Smooth muscle cell (in vitro differentiated cells): ENCODE data around the gene ABI3. TPM values are rescaled to one million over a fixed set of nuclear protein-coding genes. Genes with fewer than 3 reads are reported as not detected.

Experiments
- DNase-seq: peaks from one replicate; lab custom pipeline; 2025; ENCODE audit not compliant: unreplicated experiment; lab: John Stamatoyannopoulos, UW
- H2AFZ ChIP-seq: fragments of 200-600 bp; sonication (generic); 2 replicates; pipeline ENCODE4 v1.6.0; 2016; ENCODE audit warnings: antibody characterized with exemption, low read depth, mild to moderate bottlenecking
- H3F3A ChIP-seq: fragments of 200-600 bp; sonication (generic); 2 replicates; pipeline ENCODE4 v1.6.0; 2017; ENCODE audit warnings: antibody characterized with exemption, low read depth
- H3K27ac ChIP-seq: fragments of 200-600 bp; sonication (generic); 2 replicates; pipeline ENCODE4 v1.5.1; 2016; ENCODE audit warnings: low read depth, mild to moderate bottlenecking
- H3K27me3 ChIP-seq: fragments of 200-600 bp; sonication (generic); 2 replicates; pipeline ENCODE4 v1.6.1; 2016; ENCODE audit warnings: low read depth, mild to moderate bottlenecking
- H3K36me3 ChIP-seq: fragments of 200-600 bp; sonication (generic); 2 replicates; pipeline ENCODE4 v1.5.1; 2016; ENCODE audit warnings: low read depth
- H3K4me1 ChIP-seq: fragments of 200-600 bp; sonication (generic); 2 replicates; pipeline ENCODE4 v1.5.1; 2016; ENCODE audit warnings: low read depth
- H3K4me2 ChIP-seq: fragments of 200-600 bp; sonication (generic); 2 replicates; pipeline ENCODE4 v1.6.0; 2016; ENCODE audit warnings: mild to moderate bottlenecking
- H3K4me3 ChIP-seq: fragments of 200-600 bp; sonication (generic); 2 replicates; pipeline ENCODE4 v1.5.1; 2016; ENCODE audit warnings: mild to moderate bottlenecking
- H3K79me2 ChIP-seq: fragments of 200-600 bp; sonication (generic); 2 replicates; pipeline ENCODE4 v1.6.0; 2016; ENCODE audit warnings: low read depth, mild to moderate bottlenecking
- H3K9ac ChIP-seq: fragments of 200-600 bp; sonication (generic); 2 replicates; pipeline ENCODE4 v1.6.0; 2016; ENCODE audit warnings: low read depth
- H3K9me3 ChIP-seq: fragments of 200-600 bp; sonication (generic); replicated peaks from 2 replicates; pipeline ENCODE4 v1.5.1; 2016; ENCODE audit warnings: low read depth
- H4K20me1 ChIP-seq: fragments of 200-600 bp; sonication (generic); 2 replicates; pipeline ENCODE4 v1.6.0; 2016; ENCODE audit warnings: low read depth
- WGBS: methylation state at CpG from one replicate; pipeline ENCODE4 v1.1.7; 2016; ENCODE audit warnings: low lambda C conversion rate; 5-methylcytosine and 5-hydroxymethylcytosine counted together
- polyA plus RNA-seq: library from polyadenylated mRNA; unstranded; fragments of >200 nt; fragmentation: Nextera tagmentation; extraction: Ambion mirVana; gene quantifications from 2 replicates; pipeline ENCODE4 v1.2.1, GENCODE V29; 2016
- total RNA-seq: library from RNA; depleted of rRNA; stranded (reverse); fragments of >200 nt; gene quantifications from 2 replicates; pipeline ENCODE4 v1.2.3, GENCODE V29; 2014
- TF ChIP-seq, protein P1 (sequence below): fragments of 200-600 bp; sonication (generic); IDR thresholded peaks from 2 replicates; pipeline ENCODE4 v1.5.1; 2017; ENCODE audit warnings: borderline replicate concordance, mild to moderate bottlenecking, antibody characterized with exemption; ENCODE audit not compliant: insufficient read depth, poor library complexity, severe bottlenecking

Gene ABI3
- total and polyA plus RNA-seq, 2 experiments from 2014 or later = 1.7 to 1.9 TPM

DNA sequence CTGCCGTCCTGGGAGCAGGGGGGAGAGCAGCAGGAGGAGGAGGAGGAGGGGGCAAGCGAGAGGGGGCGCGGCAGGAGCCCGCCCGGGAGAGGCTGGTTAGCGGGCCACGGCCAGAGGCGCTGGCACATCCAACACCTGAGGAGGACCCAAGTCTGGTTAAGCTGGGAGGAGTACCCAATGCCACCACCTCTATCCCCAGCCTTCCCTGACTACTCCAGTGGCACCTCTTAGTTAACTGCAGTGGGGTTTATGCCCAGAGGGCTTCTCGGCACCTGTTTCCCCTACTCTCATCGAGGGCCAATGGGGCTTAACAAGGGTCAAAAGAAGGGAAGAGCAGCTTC, 14.5 kb downstream of the ABI3 start:
- Histone ChIP-seq H3K27ac (no peak overlapping the region), H4K20me1 (no peaks in the 10 kb centered on the region), H3K4me2 (peak overlapping the region; percentile 73), H3K9me3 (no peaks in the 10 kb centered on the region), H3K27me3 (peaks cover 41% of the 10 kb centered on the region), H2AFZ (no peak overlapping the region), H3K9ac (no peak overlapping the region), H3F3A (no peaks in the 10 kb centered on the region), H3K79me2 (no peaks in the 10 kb centered on the region), H3K4me1 (peaks cover 9% of the 10 kb centered on the region), H3K36me3 (no peaks in the 10 kb centered on the region), H3K4me3 (no peak overlapping the region)
- TF ChIP-seq, protein P1, sequence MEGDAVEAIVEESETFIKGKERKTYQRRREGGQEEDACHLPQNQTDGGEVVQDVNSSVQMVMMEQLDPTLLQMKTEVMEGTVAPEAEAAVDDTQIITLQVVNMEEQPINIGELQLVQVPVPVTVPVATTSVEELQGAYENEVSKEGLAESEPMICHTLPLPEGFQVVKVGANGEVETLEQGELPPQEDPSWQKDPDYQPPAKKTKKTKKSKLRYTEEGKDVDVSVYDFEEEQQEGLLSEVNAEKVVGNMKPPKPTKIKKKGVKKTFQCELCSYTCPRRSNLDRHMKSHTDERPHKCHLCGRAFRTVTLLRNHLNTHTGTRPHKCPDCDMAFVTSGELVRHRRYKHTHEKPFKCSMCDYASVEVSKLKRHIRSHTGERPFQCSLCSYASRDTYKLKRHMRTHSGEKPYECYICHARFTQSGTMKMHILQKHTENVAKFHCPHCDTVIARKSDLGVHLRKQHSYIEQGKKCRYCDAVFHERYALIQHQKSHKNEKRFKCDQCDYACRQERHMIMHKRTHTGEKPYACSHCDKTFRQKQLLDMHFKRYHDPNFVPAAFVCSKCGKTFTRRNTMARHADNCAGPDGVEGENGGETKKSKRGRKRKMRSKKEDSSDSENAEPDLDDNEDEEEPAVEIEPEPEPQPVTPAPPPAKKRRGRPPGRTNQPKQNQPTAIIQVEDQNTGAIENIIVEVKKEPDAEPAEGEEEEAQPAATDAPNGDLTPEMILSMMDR = no peak
- 36% methylated on average over 9 of the region's 11 CpGs for WGBS
- DNase-seq = no peak

DNA sequence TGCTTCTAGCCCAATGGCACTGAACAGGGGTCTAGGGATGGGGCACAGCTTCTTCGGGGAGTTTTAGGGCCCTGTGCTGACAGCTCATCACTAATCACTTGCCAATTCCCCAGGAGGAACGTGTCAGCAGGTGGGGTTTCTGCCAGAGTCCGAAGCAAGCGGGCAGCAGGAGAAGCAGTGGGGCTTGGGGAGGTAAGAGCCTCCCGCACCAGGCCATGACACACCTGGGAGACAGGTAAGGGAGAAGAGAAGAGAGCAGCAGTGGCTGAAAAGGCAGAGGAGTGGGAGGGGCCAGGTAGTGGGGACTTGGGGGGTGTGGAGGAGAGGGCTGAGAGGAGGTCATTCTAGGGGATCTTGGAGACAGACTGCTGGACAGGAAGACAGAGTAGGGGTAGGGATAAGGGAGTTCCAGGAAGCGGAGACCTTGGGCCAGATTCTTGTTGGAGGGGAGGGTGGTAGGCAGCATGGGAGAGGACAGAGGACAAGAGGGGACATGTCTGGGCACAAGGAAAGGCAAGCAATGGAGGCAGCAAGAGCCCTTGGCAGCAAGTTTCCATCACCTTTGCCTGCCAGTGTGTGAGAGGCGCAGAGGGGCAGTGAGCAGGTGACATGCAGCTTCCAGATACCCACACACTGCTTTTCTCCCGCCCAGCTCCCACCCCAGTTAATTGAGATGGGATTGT, 15.2 kb downstream of the ABI3 start:
- H3K79me2 ChIP-seq = no peaks in the 10 kb centered on the region
- peaks cover 41% of the 10 kb centered on the region for H3K27me3 ChIP-seq
- no peak overlapping the region for H3K4me3 ChIP-seq
- no peaks in the 10 kb centered on the region for H4K20me1 ChIP-seq
- H3K9ac ChIP-seq = no peak overlapping the region
- H3K27ac ChIP-seq = no peak overlapping the region
- H3K4me1 ChIP-seq = peaks cover 9% of the 10 kb centered on the region
- 86% methylated on average over 8 of the region's 8 CpGs for WGBS
- H3K36me3 ChIP-seq = no peaks in the 10 kb centered on the region
- TF ChIP-seq, protein P1 = no peak
- H3K4me2 ChIP-seq = no peak overlapping the region
- no peak for DNase-seq
- no peaks in the 10 kb centered on the region for H3F3A ChIP-seq
- H2AFZ ChIP-seq = no peak overlapping the region
- no peaks in the 10 kb centered on the region for H3K9me3 ChIP-seq

DNA sequence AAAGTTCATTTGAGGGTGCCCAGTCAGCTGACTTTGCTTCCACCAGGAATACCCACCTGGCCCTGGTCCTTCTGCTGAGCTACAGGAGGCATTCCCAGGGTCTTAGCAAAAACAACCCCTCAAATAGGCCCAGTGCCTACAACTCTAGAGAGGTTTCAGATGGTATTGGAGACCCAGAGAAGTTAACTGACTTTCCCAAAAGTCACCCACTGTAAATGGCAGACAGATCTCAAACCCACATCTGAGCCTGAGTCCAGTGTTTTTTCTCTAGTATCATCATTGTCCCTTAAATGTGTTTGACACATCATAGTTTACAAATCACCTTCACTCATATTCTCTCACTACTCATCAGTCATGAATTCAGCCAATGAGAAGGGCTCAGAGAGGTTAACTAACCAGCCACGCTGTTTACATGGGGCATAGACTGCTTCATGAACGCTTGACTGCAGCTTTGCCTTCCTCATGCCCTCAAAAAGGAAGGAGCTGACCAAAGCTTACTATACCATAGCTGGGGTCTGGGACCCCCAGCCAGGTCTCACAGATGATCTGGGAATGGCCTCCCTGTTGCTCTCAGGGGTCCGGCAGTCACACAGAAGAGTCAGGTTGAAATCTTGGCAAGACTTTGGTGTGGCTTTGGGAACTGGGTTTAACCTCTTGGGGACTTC, 16.4 kb downstream of the ABI3 start:
- H3K27me3 ChIP-seq = peaks cover 41% of the 10 kb centered on the region
- no peaks in the 10 kb centered on the region for H3K9me3 ChIP-seq
- H3K36me3 ChIP-seq = no peaks in the 10 kb centered on the region
- no peaks in the 10 kb centered on the region for H4K20me1 ChIP-seq
- TF ChIP-seq, protein P1 = no peak
- no peaks in the 10 kb centered on the region for H3K79me2 ChIP-seq
- H3K27ac ChIP-seq = no peak overlapping the region
- H3K4me2 ChIP-seq = no peak overlapping the region
- 93% methylated on average over 3 of the region's 3 CpGs for WGBS
- H3K4me3 ChIP-seq = no peak overlapping the region
- H3F3A ChIP-seq = no peaks in the 10 kb centered on the region
- H3K9ac ChIP-seq = no peak overlapping the region
- no peak overlapping the region for H2AFZ ChIP-seq
- peaks cover 9% of the 10 kb centered on the region for H3K4me1 ChIP-seq
- no peak for DNase-seq
